ENCODE measurements around the gene TFAP2E. TPM values are rescaled to one million over a fixed set of nuclear protein-coding genes. Genes with fewer than 3 reads are reported as not detected.
A peak's percentile ranks its signal among the peaks of the same experiment; 100 is the strongest.

The TFAP2E gene
- under 0.01 TPM in 2 replicates for total RNA-seq

- peak; percentile 37 to 59 for DNase-seq (ENCODE audit: low read depth in 2 of 2)
Observed at GRCh38 chr1:35573198-35574124, at the start of gene TFAP2E. TFAP2E (plus strand) TSS chr1:35573314; CDS start chr1:35573578, 264 bp downstream.

- DNase-seq (ENCODE audit: low read depth in 2 of 2): no peak
Observed at GRCh38 chr1:35524106-35524505, 49.0 kb upstream of the TFAP2E start.

GRCh38 chr1:35530168-35530567 lies 42.9 kb upstream of the TFAP2E start:
- DNase-seq (ENCODE audit: low read depth in 2 of 2): no peak

DNA sequence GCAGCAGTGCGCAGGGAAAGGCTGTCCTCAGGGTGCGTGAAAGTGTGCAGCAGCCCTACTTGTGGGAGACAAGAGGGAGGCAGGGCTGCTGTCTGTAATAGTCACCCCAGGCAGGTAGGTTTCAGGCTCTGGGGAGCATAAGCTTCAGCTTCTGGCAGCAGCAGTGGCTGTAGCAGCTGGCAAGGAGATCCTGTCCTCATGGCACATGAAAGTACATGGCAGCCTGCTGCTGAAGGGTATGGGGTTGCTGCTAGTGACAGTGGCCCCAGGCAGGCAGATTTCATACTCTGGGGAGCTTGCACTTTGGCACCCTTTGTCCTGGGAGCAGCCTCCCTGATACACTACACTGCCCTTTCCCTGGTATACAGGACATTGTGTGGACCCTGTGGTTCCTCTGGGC lies 42.2 kb upstream of the TFAP2E start:
- no peak for DNase-seq (ENCODE audit: low read depth in 2 of 2)

DNA sequence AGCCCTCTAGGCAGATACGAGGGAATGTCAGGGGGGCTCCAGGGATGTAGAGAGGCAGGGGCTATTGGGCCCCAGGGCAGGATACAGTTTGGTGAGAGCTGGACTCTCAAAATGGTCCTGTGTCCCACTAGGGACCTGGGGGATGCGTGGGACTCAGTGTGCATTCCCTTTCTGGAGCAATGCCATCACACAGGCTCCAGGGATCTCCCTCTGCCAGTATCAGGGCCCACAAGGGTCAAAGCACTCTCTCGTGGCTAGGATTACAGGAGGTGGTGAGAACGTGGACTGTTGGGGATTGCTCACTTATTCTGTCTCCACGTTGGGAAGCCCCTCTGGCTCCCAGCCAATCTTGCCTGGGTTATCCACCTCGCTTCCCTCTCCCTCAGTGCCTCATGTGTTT lies 41.7 kb upstream of the TFAP2E start:
- DNase-seq (ENCODE audit: low read depth in 2 of 2): no peak

- DNase-seq (ENCODE audit: low read depth in 2 of 2): no peak
Observed at GRCh38 chr1:35532497-35533223, 40.5 kb upstream of the TFAP2E start.

- DNase-seq (ENCODE audit: low read depth in 2 of 2): no peak
Observed at GRCh38 chr1:35533586-35533985, 39.5 kb upstream of the TFAP2E start.

DNA sequence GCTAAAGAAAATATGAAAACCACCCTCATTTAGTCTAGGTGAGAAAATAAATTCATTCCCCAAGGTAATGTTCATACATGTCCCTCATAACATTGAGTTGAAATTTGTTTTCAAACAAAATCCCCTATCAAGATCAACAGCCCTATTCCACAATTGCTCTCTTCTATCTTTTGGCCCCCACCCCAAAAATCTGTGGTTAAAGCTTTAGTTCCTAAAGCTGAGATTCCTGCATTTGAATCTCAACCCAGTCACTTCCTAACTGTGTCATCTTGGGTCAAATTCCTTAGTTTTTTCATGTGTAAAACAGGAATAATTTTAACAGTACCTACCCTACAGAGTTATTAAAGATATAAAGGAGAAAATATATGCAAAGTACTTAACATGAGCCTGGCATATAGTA lies 37.9 kb upstream of the TFAP2E start:
- DNase-seq (ENCODE audit: low read depth in 2 of 2): no peak

- no peak for DNase-seq (ENCODE audit: low read depth in 2 of 2)
Observed at GRCh38 chr1:35536556-35537162, 36.5 kb upstream of the TFAP2E start.

- DNase-seq (ENCODE audit: low read depth in 2 of 2): no peak
Observed at GRCh38 chr1:35537806-35538205, 35.3 kb upstream of the TFAP2E start.

DNA sequence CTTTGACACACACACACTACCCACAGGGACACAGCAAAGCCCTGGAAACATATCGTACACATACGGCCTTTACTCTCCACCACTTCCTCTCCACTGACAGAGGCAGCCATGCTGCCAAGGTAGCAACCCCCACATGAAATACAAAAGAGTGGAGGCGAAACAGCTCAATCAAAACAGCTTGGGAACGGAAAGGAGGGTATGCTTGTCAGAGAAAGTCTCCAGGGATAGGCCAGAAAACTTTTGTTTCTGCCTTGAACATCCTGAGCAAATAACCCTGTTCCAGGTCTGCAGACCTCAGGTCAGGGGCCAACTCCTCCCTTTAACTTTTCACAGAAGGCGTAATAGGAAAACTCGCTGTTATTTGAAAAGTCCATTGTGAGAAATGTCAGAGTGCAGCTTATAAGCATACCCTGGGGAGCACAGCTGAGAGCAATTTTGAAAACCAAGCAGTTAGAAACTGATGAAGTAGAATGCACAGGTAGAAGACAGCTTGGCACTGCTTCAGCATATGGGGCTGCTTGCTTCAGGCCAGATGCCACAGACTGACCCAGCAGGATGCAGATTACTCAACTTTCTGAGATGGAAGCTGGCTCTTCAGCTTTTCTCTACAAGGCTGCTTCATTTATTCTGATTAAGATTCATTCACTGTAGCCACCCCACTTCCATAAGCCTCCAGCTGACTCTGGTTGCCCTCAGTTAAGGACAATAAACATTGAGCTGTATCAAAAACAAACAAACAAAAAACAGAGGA lies 33.9 kb upstream of the TFAP2E start:
- peak; percentile 29 to 64 for DNase-seq (ENCODE audit: low read depth in 2 of 2)

DNA sequence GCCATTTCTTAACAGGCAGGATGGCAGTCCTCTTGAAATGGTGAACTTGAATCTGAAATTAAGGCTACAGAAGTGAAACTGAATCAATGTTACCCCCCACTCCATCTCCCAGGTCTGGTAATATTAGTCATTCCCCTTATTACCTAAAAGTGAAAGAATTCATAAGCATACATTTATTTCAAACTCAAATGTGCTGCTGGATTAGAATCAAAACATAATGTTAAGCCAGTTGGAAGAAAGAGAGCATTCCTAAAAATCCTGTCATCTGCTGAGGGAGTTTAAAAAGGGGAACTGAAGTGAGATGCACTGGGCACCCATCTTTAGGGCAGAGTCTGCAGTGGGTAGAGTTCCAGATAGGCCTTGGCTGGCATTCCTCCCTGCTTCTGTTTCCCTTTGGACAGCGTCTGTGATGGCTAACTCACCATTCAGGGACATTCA lies 33.3 kb upstream of the TFAP2E start:
- DNase-seq (ENCODE audit: low read depth in 2 of 2): peak in 1 of 2 donors; percentile 34

DNA sequence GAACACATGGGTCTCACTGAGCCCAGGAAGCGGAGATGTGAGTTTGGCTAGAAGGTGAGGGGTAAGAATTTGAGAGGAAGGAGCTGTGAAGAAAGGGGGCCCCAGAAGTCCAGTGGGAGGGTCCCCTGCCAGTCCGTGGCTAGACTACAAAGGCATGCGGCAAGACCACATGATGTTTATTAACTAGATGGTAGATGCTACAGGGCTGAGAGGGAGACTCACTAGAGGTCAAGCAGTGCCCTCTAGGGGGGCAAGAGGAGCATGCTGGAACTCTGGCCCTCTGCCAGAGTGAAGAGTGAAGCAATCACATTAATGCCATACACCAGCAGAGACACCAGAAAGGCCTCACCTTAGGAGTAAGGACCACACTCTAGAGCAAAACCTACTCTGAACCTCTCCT lies 28.1 kb upstream of the TFAP2E start:
- peak; percentile 46 to 55 for DNase-seq (ENCODE audit: low read depth in 2 of 2)

DNA sequence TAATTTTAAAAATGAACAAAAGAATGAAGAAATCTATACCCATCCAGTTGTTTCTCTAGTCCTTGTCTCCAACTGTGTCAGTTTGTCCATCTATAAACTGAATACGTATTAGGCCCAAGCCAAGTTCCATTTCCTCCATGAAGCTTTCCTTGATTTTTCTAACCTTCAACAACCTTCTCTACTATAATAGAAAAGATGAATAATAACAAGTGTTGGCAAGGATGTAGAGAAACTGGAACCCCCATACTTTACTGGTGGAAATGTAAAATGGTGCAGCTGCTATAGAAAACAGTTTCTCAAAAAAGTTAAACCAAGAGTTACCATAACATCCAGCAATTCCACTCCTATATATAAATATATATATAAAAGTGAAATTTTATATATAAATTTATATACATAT lies 26.5 kb upstream of the TFAP2E start:
- no peak for DNase-seq (ENCODE audit: low read depth in 2 of 2)

DNA sequence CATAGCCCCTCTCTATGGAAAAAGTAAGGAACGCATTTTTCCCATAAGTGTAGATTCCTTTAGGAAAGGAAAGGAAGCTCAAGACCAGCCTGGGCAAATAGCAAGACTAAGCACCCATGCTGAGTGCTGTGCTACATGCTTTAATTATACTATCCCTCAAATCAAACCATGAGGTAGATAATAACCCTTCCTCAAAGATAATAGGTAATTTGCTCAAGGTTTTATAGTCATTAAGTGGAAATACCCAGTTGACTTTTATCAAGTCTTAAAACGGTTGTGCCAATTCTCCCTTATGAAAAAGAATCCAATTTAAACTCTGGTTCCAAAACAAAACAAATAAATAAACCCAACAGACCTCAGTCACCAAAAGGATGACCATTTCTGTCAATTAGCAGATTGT lies 19.3 kb upstream of the TFAP2E start:
- DNase-seq (ENCODE audit: low read depth in 2 of 2): no peak

DNA sequence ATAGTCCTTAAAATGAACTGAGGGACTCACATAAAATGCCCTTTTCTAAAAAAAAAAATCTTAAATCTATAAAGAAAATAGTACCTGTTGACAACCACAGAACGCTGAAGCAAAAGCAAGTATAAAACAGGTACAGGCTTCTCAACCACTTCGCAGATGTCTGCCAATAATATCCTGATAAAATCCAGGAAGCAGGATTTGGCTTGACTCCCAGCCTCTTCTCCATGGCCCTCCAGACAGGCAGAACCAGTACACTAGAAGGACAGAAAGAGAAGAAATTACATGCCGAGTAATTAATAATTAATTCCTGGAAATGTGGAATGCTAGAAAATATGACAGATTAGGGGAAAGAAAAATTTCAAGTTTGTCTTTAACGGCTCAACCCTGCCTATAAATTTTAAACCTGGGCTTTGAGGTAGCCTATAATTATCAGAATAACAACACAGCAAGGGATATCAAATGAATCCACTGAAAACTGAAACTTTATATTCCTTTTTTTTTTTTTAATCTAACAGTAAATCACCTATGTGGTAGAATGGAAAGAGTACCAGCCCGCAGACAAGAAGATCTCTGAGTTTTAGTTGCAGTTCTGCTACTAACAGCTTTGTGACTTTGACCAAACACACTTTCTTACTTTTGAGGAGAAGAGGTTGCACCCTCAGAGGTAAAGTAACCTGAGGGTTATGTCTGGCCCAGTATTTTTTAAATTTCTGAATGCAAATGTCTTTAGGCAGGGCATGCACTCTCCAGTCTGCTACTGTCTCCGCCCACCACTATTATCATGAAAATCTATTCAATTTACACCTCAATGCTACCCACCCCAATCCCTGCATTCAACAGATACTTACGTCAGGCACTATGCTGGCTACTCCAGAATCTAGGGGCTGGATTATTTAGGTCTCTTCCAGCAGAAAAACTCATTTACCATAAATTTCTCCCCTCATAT lies 18.6 kb upstream of the TFAP2E start:
- peak; percentile 51 to 62 for DNase-seq (ENCODE audit: low read depth in 2 of 2)

- DNase-seq (ENCODE audit: low read depth in 2 of 2): no peak
Observed at GRCh38 chr1:35555212-35555584, 17.9 kb upstream of the TFAP2E start.

GRCh38 chr1:35555601-35556477 lies 17.3 kb upstream of the TFAP2E start:
- DNase-seq (ENCODE audit: low read depth in 2 of 2): no peak

- peak in 1 of 2 donors; percentile 52 for DNase-seq (ENCODE audit: low read depth in 2 of 2)
Observed at GRCh38 chr1:35556484-35557117, 16.5 kb upstream of the TFAP2E start.

Data from lung microvascular endothelial cell (primary cell).